Measurements from ENCODE around the gene IKZF3.
"Not testable (repeated sequence)": the region's sequence is repeated elsewhere in the genome, so short reads cannot be mapped to it uniquely, and the experiment has no call there.

Gene IKZF3

GRCh38 chr17:39855911-39856649 lies 8.0 kb downstream of the IKZF3 start:
- not testable (repeated sequence) for DNase-seq

GRCh38 chr17:39854909-39855308 lies 9.2 kb downstream of the IKZF3 start:
- no peak for DNase-seq

GRCh38 chr17:39852239-39852638 lies 11.9 kb downstream of the IKZF3 start:
- no peak for DNase-seq

GRCh38 chr17:39850186-39850585 lies 13.9 kb downstream of the IKZF3 start:
- not testable (repeated sequence) for DNase-seq

- no peak for DNase-seq
Observed at GRCh38 chr17:39848600-39848999, 15.5 kb downstream of the IKZF3 start.

- no peak for DNase-seq
Observed at GRCh38 chr17:39846205-39846604, 17.9 kb downstream of the IKZF3 start.

- peak; percentile 48 for DNase-seq
Observed at GRCh38 chr17:39845052-39845846, 18.9 kb downstream of the IKZF3 start.

GRCh38 chr17:39841134-39841683 lies 22.9 kb downstream of the IKZF3 start:
- no peak for DNase-seq

- no peak for DNase-seq
Observed at GRCh38 chr17:39838784-39839183, 25.3 kb downstream of the IKZF3 start.

GRCh38 chr17:39838057-39838456 lies 26.1 kb downstream of the IKZF3 start:
- no peak for DNase-seq

GRCh38 chr17:39836117-39836516 lies 28.0 kb downstream of the IKZF3 start:
- DNase-seq = no peak

- no peak for DNase-seq
Observed at GRCh38 chr17:39835038-39835786, 28.9 kb downstream of the IKZF3 start.

GRCh38 chr17:39834017-39834416 lies 30.1 kb downstream of the IKZF3 start:
- DNase-seq = no peak

GRCh38 chr17:39831588-39831987 lies 32.5 kb downstream of the IKZF3 start:
- DNase-seq = no peak

GRCh38 chr17:39828443-39828842 lies 35.7 kb downstream of the IKZF3 start:
- DNase-seq = no peak

GRCh38 chr17:39826334-39826733 lies 37.8 kb downstream of the IKZF3 start:
- DNase-seq = no peak

GRCh38 chr17:39823407-39824054 lies 40.6 kb downstream of the IKZF3 start:
- no peak for DNase-seq

GRCh38 chr17:39822051-39822451 lies 42.1 kb downstream of the IKZF3 start:
- peak; percentile 37 for DNase-seq

GRCh38 chr17:39820987-39821386 lies 43.1 kb downstream of the IKZF3 start:
- no peak for DNase-seq

GRCh38 chr17:39820541-39820940 lies 43.6 kb downstream of the IKZF3 start:
- DNase-seq = no peak

GRCh38 chr17:39818358-39819000 lies 45.6 kb downstream of the IKZF3 start:
- peak; percentile 52 for DNase-seq

GRCh38 chr17:39816272-39816671 lies 47.8 kb downstream of the IKZF3 start:
- DNase-seq = no peak
